Activated naive CD8-positive, alpha-beta T cell (primary cell): Measurements from ENCODE around the gene CAPNS1.
"Not testable (repeated sequence)": the region's sequence is repeated elsewhere in the genome, so short reads cannot be mapped to it uniquely, and the experiment has no call there.

Experiments used
- H3K27ac Mint-ChIP-seq: one replicate; pipeline ENCODE4 v1.8.0; 2021; ENCODE audit warnings: mixed read lengths
- H3K27me3 Mint-ChIP-seq: one replicate; pipeline ENCODE4 v1.8.0; 2021; ENCODE audit warnings: mixed read lengths
- H3K36me3 Mint-ChIP-seq: one replicate; pipeline ENCODE4 v1.8.0; 2021; ENCODE audit warnings: mixed read lengths
- H3K4me1 Mint-ChIP-seq: one replicate; pipeline ENCODE4 v1.8.0; 2021; ENCODE audit warnings: low read depth, mixed read lengths
- H3K4me3 Mint-ChIP-seq: one replicate; pipeline ENCODE4 v1.8.0; 2021; ENCODE audit warnings: mild to moderate bottlenecking, mixed read lengths
- H3K9me3 Mint-ChIP-seq: one replicate; pipeline ENCODE4 v1.8.0; 2021; ENCODE audit warnings: low read depth, mixed read lengths

Gene CAPNS1

DNA sequence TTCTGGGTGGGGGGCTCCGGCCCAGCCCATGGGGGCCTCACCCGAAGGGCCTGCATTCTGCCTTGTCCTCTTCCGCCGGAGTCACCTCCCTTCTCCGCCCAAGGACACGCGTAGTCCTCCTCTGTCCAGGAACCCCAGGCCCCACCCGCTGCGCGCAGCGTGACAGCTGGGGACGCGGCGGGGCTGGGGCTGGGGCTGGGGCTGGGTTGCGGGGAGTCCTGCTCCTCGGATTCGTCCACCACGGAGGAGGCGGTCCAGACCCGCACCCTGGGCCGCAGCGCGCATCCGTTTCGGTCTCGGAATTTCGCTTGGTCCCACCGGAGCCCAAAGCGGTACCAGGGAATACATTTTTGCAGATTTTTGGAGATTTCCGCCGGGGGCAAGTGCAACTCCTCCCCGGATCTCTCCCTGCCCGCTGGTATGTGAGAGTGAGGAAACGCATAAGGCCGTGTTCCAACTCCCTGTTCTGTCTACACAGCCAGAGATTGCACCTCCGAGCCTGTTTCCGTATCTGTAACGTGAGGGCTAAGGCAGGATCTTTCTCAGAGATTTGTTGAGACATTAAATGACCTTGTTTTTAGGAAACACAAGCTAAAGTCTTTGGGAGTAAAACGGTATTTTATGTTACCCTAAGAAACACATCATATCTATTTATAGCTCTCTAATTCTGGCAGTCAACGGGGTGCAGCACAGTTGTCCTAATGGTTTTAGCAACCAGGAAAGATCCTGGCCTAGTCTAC lies 12.7 kb downstream of the CAPNS1 start, which contains the start of gene COX7A1:
TSS of gene COX7A1 (minus strand) at position 96 of the 740 bp plus-strand sequence. CDS start at position 56, 40 bp downstream.
- H3K27ac Mint-ChIP-seq = no peak within 1 kb of the TSS

DNA sequence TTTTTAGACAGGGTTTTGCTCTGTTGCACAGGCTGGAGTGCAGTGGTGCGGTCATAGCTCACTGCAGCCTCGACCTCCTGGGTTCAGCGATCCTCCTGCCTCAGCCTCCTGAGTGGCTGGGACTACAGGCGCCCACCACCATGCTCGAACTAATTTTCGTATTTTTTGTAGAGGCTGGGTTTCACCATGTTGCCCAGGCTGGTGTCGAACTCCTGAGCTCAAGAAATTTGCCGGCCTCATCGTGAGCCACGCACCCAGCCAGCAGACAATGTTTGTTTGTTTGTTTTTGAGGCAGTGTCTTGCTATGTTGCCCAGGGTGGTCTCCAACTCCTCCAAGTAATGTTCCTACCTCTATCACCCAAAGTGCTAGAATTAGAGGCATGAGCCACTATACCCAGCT lies 13.3 kb downstream of the CAPNS1 start:
- Mint-ChIP-seq H3K9me3 (no peaks in the 10 kb centered on the region), H3K36me3 (peaks cover 3% of the 10 kb centered on the region), H3K4me3 (no peak overlapping the region), H3K27me3 (no peaks in the 10 kb centered on the region), H3K4me1 (no peaks in the 10 kb centered on the region), H3K27ac (no peak overlapping the region)

More for the DNA sequence above, 12.7 kb downstream of the CAPNS1 start, which contains the start of gene COX7A1:
- Mint-ChIP-seq H3K4me3 (no peak within 1 kb of the TSS), H3K27me3 (no peaks in the 10 kb centered on the region), H3K36me3 (peaks cover 3% of the 10 kb centered on the region), H3K4me1 (no peaks in the 10 kb centered on the region), H3K9me3 (no peaks in the 10 kb centered on the region)

DNA sequence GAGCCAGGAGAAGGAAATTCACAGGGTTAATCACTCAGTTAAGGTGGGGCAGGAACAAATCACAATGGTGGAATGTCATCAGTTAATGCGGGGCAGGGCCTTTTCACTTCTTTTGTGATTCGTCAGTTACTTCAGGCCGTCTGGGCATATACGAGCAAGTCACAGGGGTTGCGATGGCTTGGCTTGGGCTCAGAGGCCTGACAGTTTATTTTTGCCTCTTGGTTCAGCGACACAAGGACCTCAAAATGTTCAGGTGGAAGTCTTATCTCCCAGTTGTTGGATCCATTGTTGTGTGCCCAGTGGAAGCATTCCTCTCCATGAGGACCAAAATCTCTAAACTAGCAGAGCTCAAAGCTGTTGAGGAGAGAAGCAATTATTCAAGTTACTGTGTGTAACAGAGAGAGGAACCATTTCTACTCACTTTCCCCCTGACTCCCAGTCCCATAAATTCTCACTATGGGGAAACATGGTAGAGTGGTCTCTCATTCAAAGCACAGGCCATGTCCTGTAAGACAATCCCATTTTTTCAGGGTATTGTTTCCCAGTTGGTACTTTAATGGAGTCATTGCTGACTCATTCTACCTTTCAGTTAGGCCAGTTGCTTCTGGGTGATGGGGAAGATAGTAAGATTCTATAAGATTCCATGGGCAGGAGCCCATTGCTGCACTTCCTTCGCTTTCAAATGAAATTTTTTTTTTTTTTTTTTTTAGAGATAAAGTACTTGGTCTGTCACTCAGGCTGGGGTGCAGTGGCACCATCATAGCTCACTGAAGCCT lies 21.1 kb downstream of the CAPNS1 start:
- Mint-ChIP-seq H3K27me3 (no peaks in the 10 kb centered on the region), H3K27ac (no peak overlapping the region), H3K36me3 (no peaks in the 10 kb centered on the region), H3K4me3 (no peak overlapping the region), H3K9me3 (no peaks in the 10 kb centered on the region), H3K4me1 (no peaks in the 10 kb centered on the region)

DNA sequence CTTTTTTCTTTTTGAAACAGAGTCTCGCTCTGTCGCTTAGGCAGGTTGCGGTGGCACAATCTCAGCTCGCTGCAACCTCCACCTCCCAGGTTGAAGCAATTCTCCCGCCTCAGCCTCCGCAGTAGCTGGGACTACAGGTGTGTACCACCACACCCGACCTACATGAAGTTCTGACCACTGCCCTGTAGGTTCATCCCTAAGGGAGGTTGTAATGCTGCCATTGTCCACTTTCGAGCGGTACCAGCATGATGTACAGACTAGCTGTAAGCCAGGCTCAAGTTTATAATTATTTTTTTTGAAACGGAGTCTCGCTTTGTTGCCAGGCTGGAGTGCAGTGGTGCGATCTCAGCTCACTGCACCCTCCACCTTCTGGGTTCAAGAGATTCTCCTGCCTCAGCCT lies 23.9 kb downstream of the CAPNS1 start:
- Mint-ChIP-seq H3K4me1 (no peaks in the 10 kb centered on the region), H3K9me3 (no peaks in the 10 kb centered on the region), H3K36me3 (no peaks in the 10 kb centered on the region)

DNA sequence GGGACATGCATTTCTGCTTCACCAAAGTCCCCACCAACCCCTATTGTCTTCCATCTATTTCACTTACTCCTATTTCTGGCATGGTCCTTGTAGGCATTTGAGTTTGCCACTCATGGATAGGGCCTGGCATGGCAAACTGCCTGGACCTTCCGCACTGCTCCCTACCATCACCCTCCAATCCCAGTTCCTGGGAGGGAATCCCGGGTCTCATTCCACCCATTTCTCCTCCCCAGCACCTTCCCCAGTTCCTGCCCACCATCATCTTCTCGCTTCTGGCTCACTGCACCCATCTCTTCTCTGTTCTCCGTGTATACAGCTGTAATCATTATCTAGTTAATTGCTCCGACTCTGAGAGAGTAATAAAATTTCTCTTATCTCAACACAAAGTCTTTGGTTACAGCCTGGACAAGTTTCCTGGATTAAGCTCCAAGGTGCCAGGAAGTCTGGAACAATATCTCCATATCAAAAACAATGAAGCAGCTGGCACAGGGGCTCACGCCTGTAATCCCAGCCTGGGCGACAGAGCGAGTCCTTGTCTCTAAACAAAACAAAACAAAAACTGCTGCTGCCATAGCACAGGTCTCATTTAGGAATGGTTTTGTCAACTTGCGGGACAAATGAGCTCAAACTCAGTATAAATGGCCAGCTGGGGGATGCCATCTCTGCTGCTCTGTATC lies 29.4 kb downstream of the CAPNS1 start:
- Mint-ChIP-seq H3K9me3 (no peaks in the 10 kb centered on the region), H3K27ac (no peak overlapping the region), H3K36me3 (no peaks in the 10 kb centered on the region), H3K4me1 (peaks cover 2% of the 10 kb centered on the region), H3K27me3 (no peaks in the 10 kb centered on the region), H3K4me3 (no peak overlapping the region)

More for the DNA sequence above, 23.9 kb downstream of the CAPNS1 start:
- Mint-ChIP-seq H3K4me3 (no peak overlapping the region), H3K27me3 (no peaks in the 10 kb centered on the region), H3K27ac (no peak overlapping the region)

DNA sequence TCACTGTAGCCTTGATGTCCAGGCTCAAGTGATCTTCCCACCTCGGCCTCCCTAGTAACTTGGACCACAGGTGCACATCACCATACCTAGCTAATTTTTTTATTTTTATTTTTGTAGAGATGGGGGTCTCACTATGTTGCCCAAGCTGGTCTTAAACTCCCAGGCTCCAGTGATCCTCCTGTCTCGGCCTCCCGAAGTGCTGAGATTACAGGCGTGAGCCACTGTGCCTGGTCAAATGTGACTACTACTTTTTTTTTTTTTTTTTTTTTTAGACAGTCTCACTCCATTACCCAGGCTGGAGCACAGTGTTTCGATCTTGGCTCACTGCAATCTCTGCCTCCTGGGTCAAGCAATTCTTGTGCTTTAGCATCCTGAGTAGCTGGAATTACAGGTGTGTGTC lies 33.0 kb downstream of the CAPNS1 start:
- H3K27ac Mint-ChIP-seq = no peak overlapping the region
- H3K4me1 Mint-ChIP-seq = peaks cover 2% of the 10 kb centered on the region
- H3K9me3 Mint-ChIP-seq = no peaks in the 10 kb centered on the region
- no peaks in the 10 kb centered on the region for H3K36me3 Mint-ChIP-seq
- H3K27me3 Mint-ChIP-seq = no peaks in the 10 kb centered on the region
- no peak overlapping the region for H3K4me3 Mint-ChIP-seq

DNA sequence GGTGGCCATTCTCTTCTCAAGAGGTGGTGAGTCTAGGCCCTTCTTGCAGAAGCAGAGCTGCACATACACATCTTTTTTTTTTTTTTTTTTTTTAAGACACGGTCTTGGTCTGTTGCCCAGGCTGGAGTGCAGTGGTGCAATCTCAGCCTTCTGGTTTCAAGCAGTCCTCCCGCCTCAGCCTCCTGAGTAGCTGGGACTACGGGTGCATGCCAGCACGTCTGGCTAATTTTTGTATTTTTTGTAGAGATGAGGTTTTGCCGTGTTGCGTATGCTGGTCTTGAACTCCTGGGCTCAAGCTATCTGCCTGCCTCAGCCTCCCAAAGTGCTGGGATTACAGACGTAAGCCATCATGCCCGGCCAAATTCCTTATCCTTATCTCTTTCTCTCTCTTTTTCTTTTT lies 34.0 kb downstream of the CAPNS1 start:
- H3K36me3 Mint-ChIP-seq, H3K4me3 Mint-ChIP-seq, H3K4me1 Mint-ChIP-seq, H3K27me3 Mint-ChIP-seq, H3K9me3 Mint-ChIP-seq, H3K27ac Mint-ChIP-seq: not testable (repeated sequence)

DNA sequence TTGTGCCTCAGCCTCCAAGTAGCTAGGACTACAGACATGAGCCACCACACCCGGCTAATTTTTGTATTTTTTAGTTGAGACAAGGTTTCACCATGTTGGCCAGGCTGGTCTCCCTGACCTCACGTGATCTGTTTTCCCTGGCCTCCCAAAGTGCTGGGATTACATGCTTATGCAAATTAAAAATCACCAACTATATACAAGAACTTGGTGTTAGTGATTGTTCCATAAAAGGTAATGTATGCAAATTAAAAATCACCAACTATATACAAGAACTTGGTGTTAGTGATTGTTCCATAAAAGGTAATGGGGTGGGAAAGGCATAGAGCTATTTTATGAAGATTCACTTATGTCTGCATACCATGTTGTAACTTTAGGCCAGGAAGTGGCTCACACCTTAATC lies 39.2 kb downstream of the CAPNS1 start:
- not testable (repeated sequence) for H3K4me1 Mint-ChIP-seq, H3K9me3 Mint-ChIP-seq, H3K4me3 Mint-ChIP-seq, H3K27ac Mint-ChIP-seq, H3K27me3 Mint-ChIP-seq, H3K36me3 Mint-ChIP-seq

DNA sequence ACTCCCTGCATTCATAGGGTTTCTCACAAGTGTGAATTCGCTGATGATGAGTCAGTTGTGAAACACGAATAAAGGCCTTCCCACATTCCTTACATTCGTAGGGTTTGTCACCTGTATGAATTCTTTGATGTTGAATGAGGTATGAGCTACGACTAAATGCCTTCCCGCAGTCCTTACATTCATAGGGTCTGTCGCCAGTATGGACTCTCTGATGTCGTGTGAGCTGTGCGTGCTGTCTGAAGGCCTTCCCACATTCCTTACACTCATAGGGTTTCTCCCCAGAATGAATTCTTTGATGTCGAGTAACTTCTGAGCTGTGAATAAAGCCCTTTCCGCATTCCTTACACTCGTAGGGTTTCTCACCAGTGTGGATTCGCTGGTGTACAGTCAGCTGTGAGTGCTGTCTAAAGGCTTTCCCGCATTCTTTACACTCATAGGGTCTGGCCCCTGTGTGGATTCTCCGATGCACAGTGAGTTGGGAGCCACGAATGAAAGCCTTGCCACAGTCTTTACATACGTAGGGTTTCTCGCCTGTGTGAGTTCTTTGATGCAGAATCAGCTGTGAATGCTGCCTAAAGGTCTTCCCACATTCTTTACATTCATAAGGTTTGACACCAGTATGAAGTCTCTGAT lies 42.9 kb downstream of the CAPNS1 start:
- Mint-ChIP-seq H3K4me1 (no peaks in the 10 kb centered on the region), H3K27me3 (no peaks in the 10 kb centered on the region), H3K36me3 (no peaks in the 10 kb centered on the region), H3K9me3 (no peaks in the 10 kb centered on the region), H3K27ac (no peak overlapping the region), H3K4me3 (no peak overlapping the region)

DNA sequence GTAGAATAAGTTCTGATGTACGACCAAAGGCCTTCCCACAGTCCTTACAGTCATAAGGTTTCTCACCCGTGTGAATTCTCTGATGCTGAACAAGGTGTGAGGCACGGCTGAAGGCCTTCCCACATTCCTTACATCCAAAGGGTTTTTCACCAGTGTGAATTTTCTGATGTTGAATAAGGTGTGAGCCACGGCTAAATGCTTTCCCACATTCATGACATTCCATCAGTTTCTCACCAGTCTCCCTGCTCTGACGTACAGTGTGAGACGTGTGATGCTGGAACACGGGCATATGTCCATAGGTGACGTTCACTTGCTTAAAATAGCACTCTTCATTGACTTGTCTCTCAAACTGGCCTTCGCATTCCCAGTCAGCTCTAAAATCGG lies 43.4 kb downstream of the CAPNS1 start:
- Mint-ChIP-seq H3K4me1 (no peaks in the 10 kb centered on the region), H3K9me3 (no peaks in the 10 kb centered on the region), H3K27ac (no peak overlapping the region), H3K27me3 (no peaks in the 10 kb centered on the region), H3K36me3 (no peaks in the 10 kb centered on the region), H3K4me3 (no peak overlapping the region)

DNA sequence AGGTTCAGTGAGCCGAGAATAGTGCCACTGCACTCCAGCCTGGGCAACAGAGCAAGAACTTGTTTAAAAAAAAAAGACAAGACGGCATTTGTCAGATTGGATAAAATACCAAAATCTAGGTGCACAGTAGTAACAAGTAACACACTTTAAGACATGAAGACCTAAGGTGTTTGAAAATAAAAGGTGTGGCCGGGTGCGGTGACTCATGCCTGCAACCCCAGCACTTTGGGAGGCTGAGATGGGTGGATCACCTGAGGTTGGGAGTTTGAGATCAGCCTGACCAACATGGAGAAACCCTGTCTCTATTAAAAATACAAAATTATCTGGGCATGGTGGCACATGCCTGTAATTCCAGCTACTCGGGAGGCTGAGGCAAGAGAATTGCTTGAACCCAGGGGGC lies 46.9 kb downstream of the CAPNS1 start:
- H3K27ac Mint-ChIP-seq, H3K9me3 Mint-ChIP-seq, H3K4me1 Mint-ChIP-seq, H3K4me3 Mint-ChIP-seq, H3K36me3 Mint-ChIP-seq, H3K27me3 Mint-ChIP-seq: not testable (repeated sequence)

DNA sequence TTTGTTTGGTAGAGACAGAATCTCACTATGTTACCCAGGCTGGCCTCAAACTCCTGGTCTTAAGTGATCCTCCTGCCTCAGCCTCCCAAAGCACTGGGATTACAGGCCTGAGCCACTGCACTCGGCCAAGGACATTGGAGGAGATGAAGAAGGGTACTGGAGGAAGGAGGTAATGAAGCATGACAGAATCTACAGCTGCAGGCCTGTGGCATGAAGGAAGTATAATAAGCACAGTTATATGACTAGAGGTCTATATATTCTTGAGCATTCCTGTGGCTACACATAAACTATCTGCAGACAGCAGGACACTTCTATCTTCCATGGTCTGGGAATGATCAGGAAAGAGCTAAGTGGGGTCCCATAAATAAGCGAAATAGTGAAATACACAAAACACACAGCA lies 56.4 kb downstream of the CAPNS1 start:
- H3K27me3 Mint-ChIP-seq = no peaks in the 10 kb centered on the region
- no peak overlapping the region for H3K27ac Mint-ChIP-seq
- peaks cover 14% of the 10 kb centered on the region for H3K36me3 Mint-ChIP-seq
- H3K4me1 Mint-ChIP-seq = no peaks in the 10 kb centered on the region
- no peak overlapping the region for H3K4me3 Mint-ChIP-seq
- H3K9me3 Mint-ChIP-seq = no peaks in the 10 kb centered on the region

DNA sequence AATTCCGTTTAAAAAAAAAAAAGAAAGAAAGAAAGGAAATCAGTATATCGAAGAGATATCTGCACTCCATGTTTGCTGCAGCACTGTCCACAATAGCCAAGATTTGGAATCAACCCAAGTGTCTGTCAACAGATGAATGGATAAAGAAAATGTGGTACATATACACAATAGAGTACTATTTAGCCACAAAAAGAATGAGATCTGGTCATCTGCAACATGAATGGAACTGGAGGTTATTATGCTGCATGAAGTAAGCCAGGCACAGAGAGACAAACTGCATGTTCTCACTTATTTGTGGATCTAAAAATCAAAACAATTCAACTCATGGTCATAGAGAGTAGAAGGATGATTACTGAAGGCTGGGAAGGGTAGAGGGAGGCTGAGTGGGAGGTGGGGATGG lies 58.3 kb downstream of the CAPNS1 start:
- Mint-ChIP-seq H3K4me3 (no peak overlapping the region), H3K4me1 (no peaks in the 10 kb centered on the region), H3K9me3 (no peaks in the 10 kb centered on the region), H3K27ac (no peak overlapping the region), H3K36me3 (peaks cover 13% of the 10 kb centered on the region), H3K27me3 (no peaks in the 10 kb centered on the region)
